ENCODE measurements around the gene DAP.

DNA sequence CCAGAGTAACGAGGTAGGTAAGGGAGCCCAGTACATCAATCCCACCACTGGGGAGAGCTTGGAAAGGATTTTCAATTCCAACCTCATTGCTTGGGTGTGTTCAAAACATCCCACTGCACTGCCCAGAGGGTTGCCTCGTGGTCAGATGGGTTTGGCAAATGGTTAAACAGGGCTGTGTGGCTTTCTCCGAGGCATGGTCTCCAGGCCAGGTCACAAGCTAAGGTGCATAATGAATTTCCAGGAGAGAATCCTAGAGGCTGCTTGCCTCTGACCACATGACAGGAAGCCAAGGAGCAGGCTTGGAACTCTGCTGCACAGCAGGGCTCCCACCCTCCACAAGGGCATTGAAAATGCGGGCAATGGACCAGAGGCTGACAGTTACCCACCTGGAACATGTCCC is 51.6 kb downstream of the DAP start:
- TF ChIP-seq, protein P1, sequence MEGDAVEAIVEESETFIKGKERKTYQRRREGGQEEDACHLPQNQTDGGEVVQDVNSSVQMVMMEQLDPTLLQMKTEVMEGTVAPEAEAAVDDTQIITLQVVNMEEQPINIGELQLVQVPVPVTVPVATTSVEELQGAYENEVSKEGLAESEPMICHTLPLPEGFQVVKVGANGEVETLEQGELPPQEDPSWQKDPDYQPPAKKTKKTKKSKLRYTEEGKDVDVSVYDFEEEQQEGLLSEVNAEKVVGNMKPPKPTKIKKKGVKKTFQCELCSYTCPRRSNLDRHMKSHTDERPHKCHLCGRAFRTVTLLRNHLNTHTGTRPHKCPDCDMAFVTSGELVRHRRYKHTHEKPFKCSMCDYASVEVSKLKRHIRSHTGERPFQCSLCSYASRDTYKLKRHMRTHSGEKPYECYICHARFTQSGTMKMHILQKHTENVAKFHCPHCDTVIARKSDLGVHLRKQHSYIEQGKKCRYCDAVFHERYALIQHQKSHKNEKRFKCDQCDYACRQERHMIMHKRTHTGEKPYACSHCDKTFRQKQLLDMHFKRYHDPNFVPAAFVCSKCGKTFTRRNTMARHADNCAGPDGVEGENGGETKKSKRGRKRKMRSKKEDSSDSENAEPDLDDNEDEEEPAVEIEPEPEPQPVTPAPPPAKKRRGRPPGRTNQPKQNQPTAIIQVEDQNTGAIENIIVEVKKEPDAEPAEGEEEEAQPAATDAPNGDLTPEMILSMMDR (conservative IDR thresholded peaks at IDR 0.05) = no peak
- TF ChIP-seq EZH2 (IDR thresholded peaks at IDR 0.05; ENCODE audit: low read depth) = no peak

Measured in PC-9 (cell line).